Right atrium auricular region (tissue), 2 donors: Measurements from ENCODE around the gene VAMP8. TPM values are rescaled to one million over a fixed set of nuclear protein-coding genes. Genes with fewer than 3 reads are reported as not detected.
A peak's percentile ranks its signal among the peaks of the same experiment; 100 is the strongest.
"Not testable (repeated sequence)": the region's sequence is repeated elsewhere in the genome, so short reads cannot be mapped to it uniquely, and the experiment has no call there.

ENCODE experiments used
- DNase-seq: peaks from one replicate; pipeline ENCODE4 v3.0.0-alpha.2; 2019; ENCODE audit warnings: low spot score
- H3K27ac ChIP-seq, 2 donors: fragments of 200-600 bp; sonication (generic); 1 replicate in 1 of 2; 2 replicates in 1 of 2; pipeline ENCODE4 v1.5.1; 2016 to 2019
- H3K27me3 ChIP-seq, 2 donors: fragments of 200-600 bp; sonication (generic); one replicate each; pipeline versions ENCODE4 v1.5.1 to v1.6.0; 2017 to 2019
- H3K36me3 ChIP-seq: fragments of 200-600 bp; sonication (generic); one replicate; pipeline ENCODE4 v1.5.1; 2016
- H3K4me1 ChIP-seq, 2 donors: fragments of 200-600 bp; sonication (generic); one replicate each; pipeline versions ENCODE4 v1.5.1 to v1.6.0; 2017 to 2019
- H3K4me3 ChIP-seq, 2 donors: fragments of 200-600 bp; sonication (generic); 1 replicate in 1 of 2; 2 replicates in 1 of 2; pipeline ENCODE4 v1.5.1; 2017 to 2019; ENCODE audit warnings: mild to moderate bottlenecking in 1 of 2, moderate library complexity in 1 of 2
- H3K9me3 ChIP-seq, 2 donors: fragments of 200-600 bp; sonication (generic); one replicate each; pipeline ENCODE4 v1.5.1; 2019
- CTCF ChIP-seq, 2 donors: fragments of 200-600 bp; sonication (generic); IDR thresholded peaks; one replicate each; pipeline ENCODE4 v1.5.1; 2019; ENCODE audit warnings: antibody characterized with exemption in 2 of 2
- total RNA-seq, 2 donors: library from RNA; depleted of rRNA; stranded (reverse); fragments of >200 nt; gene quantifications; one replicate each; pipeline ENCODE4 v1.1.0, GENCODE V29; 2016

VAMP8 gene
- total RNA-seq, 2 donors from 2014 or later = 11.9 to 26.1 TPM

- no peak for DNase-seq
- H3K4me1 ChIP-seq = peaks cover 0 to 53% of the 10 kb centered on the region in 2 donors
- no peak overlapping the region for H3K27ac ChIP-seq
Measured at GRCh38 chr2:85600235-85600575, 22.8 kb downstream of the VAMP8 start.

GRCh38 chr2:85600951-85601770 is 23.8 kb downstream of the VAMP8 start:
- Histone ChIP-seq H3K27ac (peak overlapping the region; percentile 88 to 90), H3K27me3 (no peaks in the 10 kb centered on the region), H3K4me1 (peaks cover 0 to 60% of the 10 kb centered on the region in 2 donors), H3K9me3 (no peaks in the 10 kb centered on the region), H3K4me3 (peak overlapping the region; percentile 78 to 89), H3K36me3 (peaks cover 24% of the 10 kb centered on the region)
- DNase-seq = no peak
- TF ChIP-seq CTCF (IDR thresholded peaks at IDR 0.05) = no peak

More at GRCh38 chr2:85600235-85600575, 22.8 kb downstream of the VAMP8 start:
- TF ChIP-seq CTCF (IDR thresholded peaks at IDR 0.05) = no peak
- Histone ChIP-seq H3K4me3 (no peak overlapping the region), H3K27me3 (no peaks in the 10 kb centered on the region), H3K9me3 (no peaks in the 10 kb centered on the region), H3K36me3 (peaks cover 24% of the 10 kb centered on the region)

GRCh38 chr2:85601771-85602475 is 24.5 kb downstream of the VAMP8 start:
- DNase-seq = peak; percentile 79
- peak overlapping the region; percentile 88 to 90 for H3K27ac ChIP-seq
- H3K27me3 ChIP-seq = no peaks in the 10 kb centered on the region
- H3K4me1 ChIP-seq = peaks cover 0 to 60% of the 10 kb centered on the region in 2 donors
- peak overlapping the region; percentile 78 to 89 for H3K4me3 ChIP-seq
- no peak for TF ChIP-seq CTCF (IDR thresholded peaks at IDR 0.05)
- no peaks in the 10 kb centered on the region for H3K9me3 ChIP-seq
- peaks cover 24% of the 10 kb centered on the region for H3K36me3 ChIP-seq

- TF ChIP-seq CTCF (IDR thresholded peaks at IDR 0.05) = peak in 1 of 2 donors; percentile 20
- H3K9me3 ChIP-seq = no peaks in the 10 kb centered on the region
- H3K27ac ChIP-seq = peak within 1 kb of the TSS; percentile 88 to 90
- peaks cover 22% of the 10 kb centered on the region for H3K36me3 ChIP-seq
- H3K4me1 ChIP-seq = peaks cover 0 to 60% of the 10 kb centered on the region in 2 donors
- DNase-seq = peak; percentile 95
- H3K4me3 ChIP-seq = peak within 1 kb of the TSS; percentile 78 to 89
- no peaks in the 10 kb centered on the region for H3K27me3 ChIP-seq
Measured at GRCh38 chr2:85602476-85603234, 25.3 kb downstream of the VAMP8 start, which contains the start of gene TMEM150A. Gene TMEM150A, minus strand, starts transcription at chr2:85602698. Its CDS starts 750 bp downstream, at chr2:85601948.

- peak overlapping the region; percentile 88 to 90 for H3K27ac ChIP-seq
- H3K4me1 ChIP-seq = peaks cover 0 to 71% of the 10 kb centered on the region in 2 donors
- peak overlapping the region in 1 of 2 donors; percentile 78 for H3K4me3 ChIP-seq
- not testable (repeated sequence) for DNase-seq, H3K9me3 ChIP-seq, H3K27me3 ChIP-seq
- peaks cover 17% of the 10 kb centered on the region for H3K36me3 ChIP-seq
Measured at GRCh38 chr2:85604133-85604444, 26.7 kb downstream of the VAMP8 start.
